Ovary (tissue), 3 donors: ENCODE data around the gene LAMA2.

ENCODE experiments used
- POLR2A ChIP-seq: fragments of 450-650 bp; IDR thresholded peaks from one replicate; pipeline ENCODE4 v1.6.1; 2017; ENCODE audit warnings: antibody characterized with exemption, mild to moderate bottlenecking, moderate library complexity
- TF ChIP-seq, protein P1 (sequence below), 3 donors: fragments of 450-650 bp in 2 of 3; fragments of 200-600 bp in 1 of 3; IDR thresholded peaks; one replicate each; pipeline versions ENCODE4 v1.5.1 to v1.8.0; 2016 to 2022; ENCODE audit warnings: antibody characterized with exemption in 3 of 3, mild to moderate bottlenecking in 1 of 3
- donor health status: DM: no; HTN: no; CAD: no.

DNA sequence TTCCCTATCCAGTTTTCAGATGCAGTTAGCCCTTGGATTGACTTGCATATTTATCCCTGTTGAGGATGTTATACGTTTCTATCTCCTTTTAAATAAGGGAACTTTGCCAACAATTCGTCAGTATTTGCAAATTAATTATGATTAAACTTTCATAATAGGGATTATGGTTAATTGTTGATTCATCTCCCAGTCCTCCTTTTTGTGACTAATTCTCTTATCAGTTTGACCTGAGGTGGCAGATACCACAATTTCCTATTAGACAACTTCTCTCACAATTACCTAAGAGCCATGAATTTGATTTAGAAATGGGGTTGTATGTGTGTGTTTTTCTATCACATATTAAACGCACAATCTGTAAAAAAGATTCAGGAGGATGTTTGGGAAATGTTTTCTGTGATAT is 172.9 kb downstream of the LAMA2 start:
- TF ChIP-seq, protein P1, sequence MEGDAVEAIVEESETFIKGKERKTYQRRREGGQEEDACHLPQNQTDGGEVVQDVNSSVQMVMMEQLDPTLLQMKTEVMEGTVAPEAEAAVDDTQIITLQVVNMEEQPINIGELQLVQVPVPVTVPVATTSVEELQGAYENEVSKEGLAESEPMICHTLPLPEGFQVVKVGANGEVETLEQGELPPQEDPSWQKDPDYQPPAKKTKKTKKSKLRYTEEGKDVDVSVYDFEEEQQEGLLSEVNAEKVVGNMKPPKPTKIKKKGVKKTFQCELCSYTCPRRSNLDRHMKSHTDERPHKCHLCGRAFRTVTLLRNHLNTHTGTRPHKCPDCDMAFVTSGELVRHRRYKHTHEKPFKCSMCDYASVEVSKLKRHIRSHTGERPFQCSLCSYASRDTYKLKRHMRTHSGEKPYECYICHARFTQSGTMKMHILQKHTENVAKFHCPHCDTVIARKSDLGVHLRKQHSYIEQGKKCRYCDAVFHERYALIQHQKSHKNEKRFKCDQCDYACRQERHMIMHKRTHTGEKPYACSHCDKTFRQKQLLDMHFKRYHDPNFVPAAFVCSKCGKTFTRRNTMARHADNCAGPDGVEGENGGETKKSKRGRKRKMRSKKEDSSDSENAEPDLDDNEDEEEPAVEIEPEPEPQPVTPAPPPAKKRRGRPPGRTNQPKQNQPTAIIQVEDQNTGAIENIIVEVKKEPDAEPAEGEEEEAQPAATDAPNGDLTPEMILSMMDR (IDR thresholded peaks at IDR 0.05): no peak
- no peak for TF ChIP-seq POLR2A
